GM19035 (cell line): Measurements from ENCODE around the gene NCOA1.

Experiments used
- ATAC-seq: cut with Tn5 transposase; IDR thresholded peaks from one replicate; pipeline ENCODE4 v1.9.1; 2021; ENCODE audit not compliant: unreplicated experiment

Gene NCOA1

GRCh38 chr2:24816404-24816803 lies 325.4 kb downstream of the NCOA1 start:
- ATAC-seq = no peak

- ATAC-seq = no peak
Measured at GRCh38 chr2:24816884-24817283, 325.8 kb downstream of the NCOA1 start.

GRCh38 chr2:24818721-24819167 lies 327.7 kb downstream of the NCOA1 start:
- ATAC-seq = no peak

GRCh38 chr2:24819442-24820174 lies 328.6 kb downstream of the NCOA1 start:
- no peak for ATAC-seq

GRCh38 chr2:24820175-24820513 lies 329.1 kb downstream of the NCOA1 start:
- no peak for ATAC-seq
